Left colon (tissue), 2 donors: ENCODE data around the gene ATP2A1. TPM values are rescaled to one million over a fixed set of nuclear protein-coding genes. Genes with fewer than 3 reads are reported as not detected.
A peak's percentile ranks its signal among the peaks of the same experiment; 100 is the strongest.

Source experiments
- ATAC-seq: fragments of 200-7000 bp; cut with Tn5 transposase; one replicate; pipeline ENCODE4 v1.9.1; 2020; ENCODE audit warnings: mild to moderate bottlenecking, moderate library complexity
- DNase-seq, 2 donors: peaks; one replicate each; pipeline ENCODE4 v3.0.0-alpha.2; 2020
- intact Hi-C, 2 donors: fragments of 100-400 bp; cut with DNase I in 1 of 2; cut with micrococcal nuclease in 1 of 2; formaldehyde crosslinking; loops; one replicate each; pipeline versions ENCODE4 v1.11.2 to v1.14.0; 2022; cut with DNase I, micrococcal nuclease
- long read RNA-seq: library from polyadenylated mRNA; unstranded; transcript quantifications from one replicate; pipeline ENCODE4 v2.0.0, GENCODE V29; 2021
- total RNA-seq, 2 donors: library from RNA; stranded (reverse); fragmentation: NEBNext Ultra II Directional; extraction: Animal tissue kit (Norgen Biotek cat#: 25700); gene quantifications; one replicate each; pipeline ENCODE4 v1.2.1, GENCODE V29; 2021
- donor health status: DM: no; HTN: no; CAD: no.
- donor health status: DM: yes; HTN: yes; CAD: no.

The ATP2A1 gene
- 1 to 10 TPM in 1 of 2 donors, under 1 TPM in 1; 0.47 to 1.3 TPM for total RNA-seq
- long read RNA-seq: 0 reads

DNA sequence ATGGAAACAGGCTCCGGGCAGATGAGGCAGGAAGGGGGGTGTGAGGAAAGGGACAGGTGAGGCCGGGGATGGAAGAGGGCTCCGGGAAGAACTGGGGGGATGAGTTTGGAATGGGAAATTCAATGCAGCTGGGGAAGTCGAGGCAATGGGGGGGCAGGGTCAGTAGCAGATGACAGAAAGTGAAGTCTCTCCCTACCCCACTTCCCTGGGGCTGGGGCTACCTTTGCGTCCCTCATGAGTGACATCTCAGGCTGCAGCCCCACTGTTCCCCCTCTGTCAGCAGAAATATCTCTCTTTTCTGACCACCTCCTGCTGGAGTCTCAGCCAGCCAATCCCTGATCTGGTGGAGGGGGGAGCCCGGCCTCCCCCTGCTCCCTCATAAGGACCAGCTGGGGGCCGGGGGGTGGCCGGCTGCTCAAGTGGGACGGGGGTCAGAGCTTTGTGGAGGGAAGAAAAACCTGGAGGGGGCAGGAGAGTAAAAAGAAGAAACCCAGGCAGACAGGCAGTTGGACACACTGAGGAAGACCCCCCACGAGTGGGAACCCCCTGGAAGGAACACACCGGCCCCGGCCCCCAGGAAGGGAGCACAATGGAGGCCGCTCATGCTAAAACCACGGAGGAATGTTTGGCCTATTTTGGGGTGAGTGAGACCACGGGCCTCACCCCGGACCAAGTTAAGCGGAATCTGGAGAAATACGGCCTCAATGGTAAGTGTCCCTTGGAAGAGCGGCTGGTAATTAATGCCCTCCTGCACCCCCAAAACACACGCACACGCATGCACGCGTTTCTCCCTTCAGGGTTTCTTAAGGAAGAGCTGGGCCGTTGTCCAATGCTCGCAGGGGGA, at the start of gene ATP2A1:
TSS of gene ATP2A1 (plus strand) at position 406 of the 844 bp plus-strand sequence. CDS start at position 590, 184 bp downstream.
- ATAC-seq (no peak), DNase-seq (no peak)
- intact Hi-C loops: no loop called here

DNA sequence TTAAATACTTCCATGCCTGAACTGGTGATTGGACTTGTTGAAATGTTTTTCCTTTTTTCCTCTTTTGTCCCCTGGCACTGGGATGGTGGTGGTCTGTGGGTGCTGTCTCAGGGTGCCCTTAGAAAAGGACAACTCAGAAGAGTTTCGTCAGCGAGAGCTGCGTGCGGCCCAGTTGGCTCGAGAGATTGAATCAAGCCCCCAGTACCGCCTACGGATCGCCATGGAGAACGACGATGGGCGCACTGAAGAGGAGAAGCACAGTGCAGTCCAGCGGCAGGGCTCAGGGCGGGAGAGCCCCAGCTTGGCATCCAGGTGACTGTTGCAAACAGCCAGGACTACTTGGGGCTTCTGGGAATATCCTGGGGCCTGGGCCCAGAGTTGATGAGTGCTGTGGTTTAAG, 48.5 kb upstream of the ATP2A1 start:
- DNase-seq: no peak
- ATAC-seq: no peak
- intact Hi-C loops: no loop called here

DNA sequence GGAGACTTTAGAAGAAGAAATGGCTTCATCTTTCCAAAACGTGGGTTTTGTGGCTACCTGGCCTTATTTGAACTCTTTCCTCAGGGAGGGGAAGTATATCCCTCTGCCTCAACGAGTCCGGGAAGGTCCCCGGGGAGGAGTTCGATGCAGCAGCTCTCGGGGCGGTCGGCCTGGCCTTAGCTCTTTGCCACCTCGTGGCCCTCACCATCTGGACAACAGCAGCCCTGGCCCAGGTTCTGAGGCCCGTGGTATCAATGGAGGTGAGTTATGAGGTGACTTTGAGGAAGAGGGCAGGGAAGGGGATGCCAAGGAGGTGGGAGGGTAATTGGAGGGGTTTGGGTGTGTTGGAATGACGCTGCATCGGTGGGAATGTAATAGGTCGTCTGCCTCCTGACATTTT, 47.8 kb upstream of the ATP2A1 start:
- DNase-seq: no peak
- intact Hi-C loops: no loop called here
- no peak for ATAC-seq

DNA sequence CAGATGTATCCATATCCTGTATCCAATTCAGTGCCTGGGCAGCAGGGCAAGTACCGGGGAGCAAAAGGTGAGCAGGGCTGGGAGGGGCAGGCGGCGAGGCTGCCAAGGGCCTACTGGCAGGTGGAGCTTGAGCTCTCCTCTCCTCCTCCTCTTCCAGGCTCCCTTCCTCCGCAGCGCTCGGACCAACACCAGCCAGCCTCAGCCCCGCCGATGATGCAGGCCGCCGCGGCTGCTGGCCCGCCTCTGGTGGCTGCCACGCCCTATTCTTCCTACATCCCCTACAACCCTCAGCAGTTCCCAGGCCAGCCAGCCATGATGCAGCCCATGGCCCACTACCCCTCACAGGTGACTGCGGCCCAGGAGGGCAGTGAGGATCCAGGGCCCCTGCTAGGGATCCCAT, 43.9 kb upstream of the ATP2A1 start:
- DNase-seq (no peak), ATAC-seq (no peak)
- intact Hi-C loops: no loop called here

DNA sequence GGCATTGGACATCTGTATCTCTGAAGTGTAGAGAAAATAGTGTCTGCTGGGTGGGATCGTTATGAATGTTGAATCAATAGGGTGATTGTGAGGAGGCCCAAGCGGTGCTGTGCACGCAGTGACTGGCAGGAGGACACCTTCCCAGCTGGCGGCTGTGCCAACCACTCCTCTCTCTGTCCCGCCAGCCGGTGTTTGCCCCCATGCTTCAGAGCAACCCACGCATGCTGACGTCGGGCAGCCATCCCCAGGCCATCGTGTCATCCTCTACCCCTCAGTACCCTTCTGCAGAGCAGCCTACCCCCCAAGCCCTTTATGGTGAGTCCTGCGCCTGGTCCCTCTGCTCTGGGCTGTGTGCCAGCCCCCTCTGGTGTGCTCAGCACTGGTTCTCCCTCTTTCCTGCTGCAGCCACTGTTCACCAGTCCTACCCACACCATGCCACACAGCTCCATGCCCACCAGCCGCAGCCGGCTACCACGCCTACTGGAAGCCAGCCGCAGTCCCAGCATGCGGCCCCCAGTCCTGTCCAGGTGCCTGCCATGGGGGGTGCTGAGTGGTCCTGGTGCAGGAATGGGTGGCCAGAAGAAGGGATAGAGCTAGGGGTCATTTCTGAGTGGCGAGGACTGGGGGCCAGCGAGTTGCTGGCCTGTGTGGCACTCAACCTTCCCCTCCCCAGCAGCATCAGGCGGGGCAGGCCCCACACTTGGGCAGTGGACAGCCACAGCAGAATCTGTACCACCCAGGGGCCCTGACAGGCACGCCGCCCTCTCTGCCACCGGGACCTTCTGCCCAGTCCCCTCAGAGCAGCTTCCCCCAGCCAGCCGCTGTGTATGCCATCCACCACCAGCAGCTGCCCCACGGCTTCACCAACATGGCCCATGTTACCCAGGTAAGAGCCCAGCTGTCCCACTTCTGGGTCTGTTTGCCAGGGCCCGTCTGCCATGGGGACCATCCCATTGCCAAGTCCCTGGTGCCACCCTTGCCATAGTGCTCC, 43.1 kb upstream of the ATP2A1 start:
- no peak for DNase-seq
- peak; percentile 5 for ATAC-seq
- intact Hi-C loops: no loop called here

DNA sequence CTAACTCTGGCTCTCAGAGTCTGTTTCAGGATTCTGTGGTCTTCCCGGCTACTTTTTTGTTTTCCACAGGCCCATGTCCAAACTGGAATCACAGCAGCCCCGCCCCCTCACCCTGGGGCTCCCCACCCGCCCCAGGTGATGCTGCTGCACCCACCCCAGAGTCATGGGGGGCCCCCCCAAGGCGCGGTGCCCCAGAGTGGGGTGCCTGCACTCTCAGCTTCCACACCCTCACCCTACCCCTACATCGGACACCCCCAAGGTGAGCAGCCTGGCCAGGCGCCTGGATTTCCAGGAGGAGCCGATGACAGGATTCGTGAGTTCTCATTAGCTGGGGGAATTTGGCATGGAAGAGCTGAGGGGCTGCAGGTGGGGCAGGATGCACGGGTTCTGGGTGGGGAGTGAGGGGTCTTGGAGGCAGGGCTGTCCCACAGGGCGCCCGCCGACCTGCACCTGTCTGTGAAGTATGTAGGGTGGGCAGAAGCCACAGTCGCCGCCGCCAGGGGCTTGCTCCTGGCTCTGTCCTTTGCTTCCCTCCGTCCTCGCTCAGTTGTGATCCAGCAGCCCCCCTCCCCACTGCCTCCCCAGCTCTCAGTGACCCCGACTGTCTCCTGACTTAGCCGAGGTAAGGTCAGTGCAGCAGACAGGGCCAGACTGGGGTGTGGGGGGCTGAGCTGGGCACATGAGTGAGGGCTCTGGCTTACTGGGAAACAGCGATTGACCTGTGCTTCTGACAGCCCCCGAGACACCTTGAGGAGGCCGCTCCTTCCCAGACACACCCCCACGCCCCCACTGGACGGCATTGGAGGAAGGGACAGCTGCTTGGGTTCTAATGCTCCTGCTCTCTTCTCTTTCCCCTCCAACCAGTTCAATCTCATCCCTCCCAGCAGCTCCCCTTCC, 42.2 kb upstream of the ATP2A1 start:
- intact Hi-C loops: no loop called here
- DNase-seq: no peak
- no peak for ATAC-seq

DNA sequence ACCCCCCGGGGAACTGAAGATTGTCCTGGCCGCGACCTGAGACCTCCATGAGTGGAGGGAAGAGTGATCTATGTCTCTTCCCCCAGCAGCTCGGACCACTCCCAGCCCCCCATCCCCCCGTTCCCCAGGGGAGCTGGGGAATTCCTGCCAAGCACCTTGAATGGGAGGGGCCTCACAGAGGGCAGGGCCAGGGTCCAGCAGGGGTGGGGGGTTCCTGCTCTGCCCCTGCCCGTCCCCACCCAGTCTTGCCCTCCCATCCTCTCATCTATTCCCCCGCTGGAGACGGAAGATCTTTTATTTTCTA, 41.6 kb upstream of the ATP2A1 start:
- intact Hi-C loops: no loop called here
- ATAC-seq (no peak), DNase-seq (no peak)

DNA sequence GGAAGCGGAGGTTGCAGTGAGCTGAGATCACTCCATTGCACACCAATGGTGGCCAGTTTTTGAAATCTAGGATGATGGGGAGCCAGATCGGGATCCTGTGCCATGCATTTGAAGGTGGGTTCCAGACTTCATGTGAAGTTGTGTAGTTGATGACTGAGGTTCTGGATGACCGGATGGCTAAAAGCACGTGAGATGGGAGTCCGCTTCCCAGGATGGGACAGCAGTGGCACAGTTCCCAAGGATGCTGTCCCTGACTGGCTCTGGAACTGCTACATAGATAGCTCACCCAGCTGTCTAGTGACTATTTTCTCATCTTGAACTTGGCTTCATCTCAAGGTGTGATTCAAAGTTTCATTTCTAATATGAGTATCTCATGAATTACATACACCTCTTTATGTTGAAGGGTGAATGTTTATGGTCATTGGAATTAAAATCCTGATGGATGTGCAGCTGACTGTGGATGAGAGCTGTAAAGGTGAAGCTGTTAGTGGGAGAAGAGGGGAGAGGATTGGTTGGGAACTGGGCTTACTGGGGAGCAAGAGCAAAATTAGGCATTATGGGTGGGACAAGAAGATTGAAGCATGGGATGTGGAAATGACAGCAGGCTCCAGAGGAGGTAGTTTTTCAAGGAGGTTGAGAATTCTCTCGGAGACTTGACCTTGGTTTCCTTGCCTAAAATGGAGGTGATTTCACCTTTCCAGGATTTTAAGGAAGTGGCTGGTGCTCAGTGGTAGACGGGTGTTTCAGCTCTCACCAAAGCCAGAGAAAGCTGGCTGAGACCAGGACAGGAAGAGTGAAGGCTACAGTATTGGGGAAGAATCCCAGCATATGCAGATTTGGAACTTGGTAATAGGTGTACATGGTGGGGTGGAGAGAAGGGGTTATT, 40.4 kb upstream of the ATP2A1 start:
- intact Hi-C loops: no loop called here
- DNase-seq: no peak
- no peak for ATAC-seq

DNA sequence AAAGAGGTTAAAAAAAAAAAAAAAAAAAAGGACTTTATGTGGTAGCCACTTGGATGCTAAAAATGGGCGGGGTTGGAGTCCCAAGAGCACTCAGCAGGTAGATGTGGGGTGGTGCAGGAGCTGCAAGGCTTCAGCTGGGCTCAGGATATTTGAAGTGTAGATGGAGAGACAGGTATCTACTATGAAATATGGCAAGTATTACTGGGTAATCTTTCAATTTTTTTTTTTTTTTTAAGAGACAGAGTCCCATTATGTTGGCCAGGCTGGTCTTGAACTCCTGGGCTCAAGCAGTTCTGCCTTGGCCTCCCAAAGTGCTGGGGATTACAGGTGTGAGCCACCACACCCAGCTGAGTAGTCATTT, 39.8 kb upstream of the ATP2A1 start:
- intact Hi-C loops: no loop called here
- DNase-seq: no peak
- no peak for ATAC-seq

DNA sequence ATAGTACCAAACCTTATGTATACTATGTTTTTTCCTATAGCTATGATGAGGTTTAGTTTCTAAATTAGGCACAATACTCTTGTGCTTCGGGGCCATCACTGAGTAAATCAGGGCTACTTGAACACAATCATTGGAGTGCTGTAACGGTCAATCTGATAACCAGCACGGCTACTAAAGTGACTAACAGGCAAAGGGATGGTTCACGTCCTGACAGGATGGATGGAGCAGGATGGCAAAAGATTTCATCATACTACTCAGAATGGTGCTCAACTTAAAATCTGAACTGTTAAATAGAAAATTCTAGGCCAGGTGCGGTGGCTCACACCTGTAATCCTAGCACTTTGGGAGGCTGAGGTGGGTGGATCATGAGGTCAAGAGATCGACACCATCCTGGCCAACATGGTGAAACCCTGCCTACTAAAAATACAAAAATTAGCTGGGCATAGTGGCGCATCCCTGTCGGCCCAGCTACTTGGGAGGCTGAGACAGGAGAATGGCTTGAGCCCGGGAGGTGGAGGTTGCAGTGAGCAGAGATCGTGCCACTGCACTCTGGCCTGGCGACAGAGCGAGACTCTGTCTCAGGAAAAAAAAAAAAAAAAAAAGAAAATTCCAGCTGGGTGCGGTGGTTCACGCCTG, 39.2 kb upstream of the ATP2A1 start:
- no peak for ATAC-seq

DNA sequence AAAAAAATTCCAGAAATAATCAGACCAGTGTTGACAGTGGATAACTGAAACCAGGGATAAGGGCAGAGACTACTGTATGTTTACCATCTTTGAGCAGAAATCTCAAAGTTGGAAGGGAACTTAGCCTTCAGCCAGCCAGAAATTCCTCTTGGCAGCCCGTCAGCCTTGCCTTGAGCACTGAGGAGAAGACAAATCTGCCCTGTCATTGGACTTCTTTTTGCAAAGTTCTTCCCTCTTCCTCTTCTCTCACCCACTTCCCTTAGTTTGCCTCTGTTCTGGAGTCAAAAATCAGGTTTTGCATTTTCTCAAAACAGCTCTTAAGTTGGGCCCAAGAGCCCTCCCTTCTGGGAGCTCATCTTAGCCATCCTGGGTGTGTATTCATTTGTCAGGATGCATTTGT, 38.4 kb upstream of the ATP2A1 start:
- intact Hi-C loops: no loop called here
- no peak for DNase-seq
- ATAC-seq: no peak

More for the DNA sequence above, 39.2 kb upstream of the ATP2A1 start:
- DNase-seq: no peak
- intact Hi-C loops: no loop called here

DNA sequence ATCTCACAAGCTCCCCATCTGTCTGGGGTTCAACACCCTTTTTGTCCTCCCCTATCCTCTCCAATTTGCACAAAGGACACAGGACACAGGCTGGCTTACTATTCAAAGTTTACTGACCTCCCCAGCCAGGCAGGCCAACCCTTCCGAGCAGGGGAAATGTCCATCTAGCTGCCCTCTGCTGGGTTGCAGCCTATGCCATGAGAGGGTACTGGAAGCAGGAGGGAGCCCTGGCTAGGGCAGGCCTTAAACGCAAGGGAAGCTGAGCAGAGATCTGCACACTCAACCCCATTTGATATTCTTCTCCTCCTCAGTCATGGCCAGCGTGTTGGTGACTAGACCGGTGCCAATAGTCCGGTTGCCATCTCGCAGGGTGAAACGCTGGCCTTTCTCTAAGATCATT, 35.6 kb upstream of the ATP2A1 start:
- ATAC-seq (no peak), DNase-seq (no peak)
- intact Hi-C loops: no loop called here

DNA sequence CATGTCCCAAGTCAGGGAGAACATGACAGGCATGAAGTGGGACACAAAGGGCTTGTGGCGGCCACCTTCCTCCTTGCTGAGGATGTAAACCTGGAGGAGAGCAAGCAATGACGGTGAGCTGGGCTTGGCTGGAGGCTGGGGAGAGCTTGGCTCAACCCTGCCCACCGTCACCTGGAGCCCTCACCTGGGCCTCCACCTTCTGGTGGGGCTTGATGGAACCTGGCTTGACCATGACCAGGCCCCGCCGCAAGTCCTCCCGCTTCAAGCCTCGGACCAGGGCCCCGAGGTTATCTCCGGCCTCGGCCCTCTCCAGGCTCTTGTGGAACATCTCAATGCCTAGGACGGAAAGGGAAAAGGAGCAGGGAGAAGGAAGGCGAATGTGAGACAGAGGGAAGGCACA, 34.5 kb upstream of the ATP2A1 start:
- intact Hi-C loops: no loop called here

DNA sequence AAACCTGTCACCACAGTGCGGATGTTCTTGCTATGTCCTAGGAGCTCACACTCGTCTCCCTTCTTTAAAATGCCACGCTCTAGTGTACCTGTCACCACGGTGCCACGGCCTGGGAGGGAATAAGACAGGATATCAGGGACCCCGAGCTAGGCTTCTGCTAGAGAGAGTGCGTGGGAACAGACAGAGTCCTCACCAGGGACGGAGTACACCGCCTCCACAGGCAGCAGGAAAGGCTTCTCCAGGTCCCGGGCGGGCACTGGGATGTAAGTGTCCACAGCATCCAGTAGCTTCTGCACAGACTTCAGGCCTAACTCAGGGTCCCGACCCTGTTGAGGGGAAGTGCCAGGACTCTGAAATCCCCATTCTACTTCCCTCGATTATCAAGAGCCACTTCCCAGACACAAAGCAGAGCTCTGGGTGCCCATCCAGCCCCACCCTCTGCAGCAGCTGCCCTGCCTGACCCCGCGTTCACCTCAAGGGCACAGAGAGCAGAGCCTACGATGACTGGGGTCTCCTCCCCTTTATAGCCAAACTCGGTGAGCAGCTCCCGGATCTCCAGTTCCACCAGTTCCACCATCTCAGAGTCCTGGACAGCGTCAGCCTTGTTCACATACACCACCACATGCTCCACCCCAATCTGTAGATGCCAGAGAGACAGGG, 33.9 kb upstream of the ATP2A1 start:
- DNase-seq (no peak), ATAC-seq (no peak)
- intact Hi-C loops: no loop called here

More for the DNA sequence above, 34.5 kb upstream of the ATP2A1 start:
- no peak for DNase-seq
- ATAC-seq: no peak

DNA sequence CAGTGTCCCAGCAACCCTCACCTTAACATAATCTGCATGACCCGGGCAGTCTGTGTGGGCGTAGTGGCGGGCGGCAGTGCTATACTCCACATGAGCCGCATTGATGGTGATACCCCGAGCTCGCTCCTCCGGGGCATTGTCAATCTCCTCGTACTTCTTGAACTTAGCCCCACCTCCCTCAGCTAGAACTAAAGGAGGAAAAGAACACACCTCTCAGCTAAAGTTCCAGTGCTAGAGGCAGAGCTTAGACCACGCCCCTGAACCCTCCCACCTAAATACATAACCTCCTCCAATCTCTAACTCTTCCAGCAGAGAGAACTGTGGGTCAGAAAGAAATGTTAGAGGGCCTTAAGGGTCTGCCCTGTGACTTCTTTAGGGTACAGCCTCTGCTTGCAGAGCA, 33.0 kb upstream of the ATP2A1 start:
- ATAC-seq (peak; percentile 62), DNase-seq (peak; percentile 81 to 82)
- intact Hi-C loops: no loop called here

DNA sequence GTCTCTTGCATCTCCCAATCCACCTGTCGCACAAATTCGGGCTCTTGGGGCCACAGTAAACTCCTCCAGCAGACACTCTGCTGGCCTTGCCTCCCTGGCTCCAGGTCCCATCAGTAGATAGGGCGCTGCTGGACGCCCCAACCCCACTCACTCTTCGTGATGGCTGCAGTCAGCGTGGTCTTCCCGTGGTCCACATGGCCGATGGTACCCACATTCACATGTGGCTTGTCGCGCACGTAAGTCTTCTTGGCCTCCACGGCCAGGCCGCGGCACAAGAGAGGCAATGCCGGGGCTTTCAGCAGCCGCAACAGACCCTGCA, 32.6 kb upstream of the ATP2A1 start:
- intact Hi-C loops: no loop called here
- no peak for DNase-seq
- peak; percentile 1 for ATAC-seq
